Measurements from ENCODE around the gene MAPK8IP2.

The MAPK8IP2 gene

DNA sequence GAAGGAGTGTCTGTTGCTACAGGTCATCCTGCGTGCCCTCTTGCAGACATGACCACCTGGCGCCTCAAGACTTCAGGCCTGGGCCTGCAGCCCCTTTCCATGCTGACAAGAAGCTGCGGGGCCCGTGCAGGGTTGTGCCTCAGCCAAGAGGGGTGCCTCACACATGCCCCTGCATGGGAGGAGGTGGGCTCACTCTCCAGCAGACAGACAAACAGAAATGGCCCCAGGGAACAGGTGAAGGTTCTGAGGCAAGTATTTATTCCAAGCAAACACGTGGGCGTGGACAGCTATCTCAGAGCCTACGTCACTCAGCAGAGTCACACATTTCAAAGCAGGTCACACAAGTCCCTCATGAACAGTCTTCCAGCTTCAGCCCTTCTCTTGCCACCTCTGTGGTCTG, 32.0 kb upstream of the MAPK8IP2 start:
- H3K9me3 ChIP-seq (ENCODE audit: control insufficient read depth, insufficient read depth, low read depth, low read length) = no peaks in the 10 kb centered on the region
- TF ChIP-seq, protein P1, sequence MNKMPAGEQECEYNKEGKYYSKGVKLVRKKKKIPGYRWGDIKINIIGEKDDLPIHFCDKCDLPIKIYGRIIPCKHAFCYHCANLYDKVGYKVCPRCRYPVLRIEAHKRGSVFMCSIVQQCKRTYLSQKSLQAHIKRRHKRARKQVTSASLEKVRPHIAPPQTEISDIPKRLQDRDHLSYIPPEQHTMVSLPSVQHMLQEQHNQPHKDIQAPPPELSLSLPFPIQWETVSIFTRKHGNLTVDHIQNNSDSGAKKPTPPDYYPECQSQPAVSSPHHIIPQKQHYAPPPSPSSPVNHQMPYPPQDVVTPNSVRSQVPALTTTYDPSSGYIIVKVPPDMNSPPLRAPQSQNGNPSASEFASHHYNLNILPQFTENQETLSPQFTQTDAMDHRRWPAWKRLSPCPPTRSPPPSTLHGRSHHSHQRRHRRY (tag by site-specific recombination; IDR thresholded peaks at IDR 0.05) = no peak
- no peak for TF ChIP-seq ZNF707 (tag by site-specific recombination; IDR thresholded peaks at IDR 0.05)
- TF ChIP-seq ZNF132 (tag by site-specific recombination; IDR thresholded peaks at IDR 0.05; ENCODE audit: borderline replicate concordance) = no peak
- no peak for TF ChIP-seq ZNF24 (tag by site-specific recombination; IDR thresholded peaks at IDR 0.05)
- TF ChIP-seq, protein P2, sequence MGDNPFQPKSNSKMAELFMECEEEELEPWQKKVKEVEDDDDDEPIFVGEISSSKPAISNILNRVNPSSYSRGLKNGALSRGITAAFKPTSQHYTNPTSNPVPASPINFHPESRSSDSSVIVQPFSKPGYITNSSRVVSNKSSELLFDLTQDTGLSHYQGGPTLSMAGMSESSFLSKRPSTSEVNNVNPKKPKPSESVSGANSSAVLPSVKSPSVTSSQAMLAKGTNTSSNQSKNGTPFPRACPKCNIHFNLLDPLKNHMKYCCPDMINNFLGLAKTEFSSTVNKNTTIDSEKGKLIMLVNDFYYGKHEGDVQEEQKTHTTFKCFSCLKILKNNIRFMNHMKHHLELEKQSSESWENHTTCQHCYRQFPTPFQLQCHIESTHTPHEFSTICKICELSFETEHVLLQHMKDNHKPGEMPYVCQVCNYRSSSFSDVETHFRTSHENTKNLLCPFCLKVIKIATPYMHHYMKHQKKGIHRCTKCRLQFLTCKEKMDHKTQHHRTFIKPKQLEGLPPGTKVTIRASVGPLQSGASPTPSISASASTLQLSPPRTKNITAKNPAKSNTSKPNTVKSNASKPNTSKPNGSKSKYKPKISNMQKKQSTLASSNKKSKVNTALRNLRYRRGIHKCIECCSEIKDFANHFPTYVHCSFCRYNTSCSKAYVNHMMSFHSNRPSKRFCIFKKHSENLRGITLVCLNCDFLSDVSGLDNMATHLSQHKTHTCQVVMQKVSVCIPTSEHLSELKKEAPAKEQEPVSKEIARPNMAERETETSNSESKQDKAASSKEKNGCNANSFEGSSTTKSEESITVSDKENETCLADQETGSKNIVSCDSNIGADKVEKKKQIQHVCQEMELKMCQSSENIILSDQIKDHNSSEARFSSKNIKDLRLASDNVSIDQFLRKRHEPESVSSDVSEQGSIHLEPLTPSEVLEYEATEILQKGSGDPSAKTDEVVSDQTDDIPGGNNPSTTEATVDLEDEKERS (tag by site-specific recombination; IDR thresholded peaks at IDR 0.05) = no peak
- no peak for TF ChIP-seq ZNF777 (tag by site-specific recombination; IDR thresholded peaks at IDR 0.05; ENCODE audit: borderline replicate concordance)
- TF ChIP-seq YY2 (tag by site-specific recombination; IDR thresholded peaks at IDR 0.05) = no peak
- TF ChIP-seq ZNF521 (tag by site-specific recombination; IDR thresholded peaks at IDR 0.05) = no peak
- H3K4me1 ChIP-seq (ENCODE audit: control insufficient read depth, insufficient read depth, low read length) = no peaks in the 10 kb centered on the region
- ChIA-PET CTCF (interaction anchor here (0.7 kb wide), 1 partner anchor 786 kb away, joined by 5 read pairs; no protein-coding TSS in a partner anchor), POLR2A (interaction anchor here (1.8 kb wide), 1 partner anchor 43 kb away, joined by 8 read pairs; the partner anchor contains the start of gene SCO2)
- H3K36me3 ChIP-seq (ENCODE audit: control insufficient read depth in 2 of 2, insufficient read depth in 1 of 2, low read length in 2 of 2) = peaks cover 34 to 63% of the 10 kb centered on the region in 2 experiments
- no peak overlapping the region for H3K27ac ChIP-seq (ENCODE audit: extremely low read depth, low read depth, low read length)
- no peak overlapping the region for H3K4me3 ChIP-seq (ENCODE audit: low read depth, low read length)

DNA sequence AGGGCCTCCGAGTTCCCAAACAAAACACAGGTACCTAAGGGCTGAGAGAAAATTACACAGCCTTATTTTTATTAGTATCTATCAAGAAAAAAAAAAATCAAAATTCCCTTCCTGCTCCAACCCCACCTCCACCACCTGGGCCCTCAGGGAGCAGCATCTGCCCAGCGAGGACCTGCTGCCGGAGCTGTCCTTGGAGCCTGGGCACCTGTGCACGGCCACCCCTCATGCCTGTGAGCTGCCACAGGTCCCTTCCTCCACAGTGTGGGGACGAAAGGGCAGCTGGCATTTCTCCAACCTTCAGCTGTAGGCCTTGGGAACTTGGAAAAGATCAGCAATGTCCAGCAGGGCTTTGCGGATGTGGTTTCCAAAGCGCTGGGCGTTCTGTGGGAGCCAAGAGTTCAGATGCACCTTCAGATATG, 31.5 kb upstream of the MAPK8IP2 start:
- H3K4me1 ChIP-seq (ENCODE audit: control insufficient read depth, insufficient read depth, low read length) = no peaks in the 10 kb centered on the region

More for the DNA sequence above, 31.5 kb upstream of the MAPK8IP2 start:
- TF ChIP-seq, protein P2 (tag by site-specific recombination; IDR thresholded peaks at IDR 0.05) = no peak
- no peak for TF ChIP-seq ZNF48 (tag by site-specific recombination; IDR thresholded peaks at IDR 0.05)
- TF ChIP-seq, protein P3, sequence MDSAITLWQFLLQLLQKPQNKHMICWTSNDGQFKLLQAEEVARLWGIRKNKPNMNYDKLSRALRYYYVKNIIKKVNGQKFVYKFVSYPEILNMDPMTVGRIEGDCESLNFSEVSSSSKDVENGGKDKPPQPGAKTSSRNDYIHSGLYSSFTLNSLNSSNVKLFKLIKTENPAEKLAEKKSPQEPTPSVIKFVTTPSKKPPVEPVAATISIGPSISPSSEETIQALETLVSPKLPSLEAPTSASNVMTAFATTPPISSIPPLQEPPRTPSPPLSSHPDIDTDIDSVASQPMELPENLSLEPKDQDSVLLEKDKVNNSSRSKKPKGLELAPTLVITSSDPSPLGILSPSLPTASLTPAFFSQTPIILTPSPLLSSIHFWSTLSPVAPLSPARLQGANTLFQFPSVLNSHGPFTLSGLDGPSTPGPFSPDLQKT (IDR thresholded peaks at IDR 0.05; ENCODE audit: borderline replicate concordance, low read depth, low read length) = no peak
- H3K4me3 ChIP-seq (ENCODE audit: low read depth, low read length) = no peak overlapping the region
- peaks cover 34 to 67% of the 10 kb centered on the region in 2 experiments for H3K36me3 ChIP-seq (ENCODE audit: control insufficient read depth in 2 of 2, insufficient read depth in 1 of 2, low read length in 2 of 2)
- no peaks in the 10 kb centered on the region for H3K9me3 ChIP-seq (ENCODE audit: control insufficient read depth, insufficient read depth, low read depth, low read length)
- no peak overlapping the region for H3K27ac ChIP-seq (ENCODE audit: extremely low read depth, low read depth, low read length)
- ChIA-PET CTCF (interaction anchor here (0.6 to 0.9 kb wide), 3 partner anchors 10 to 787 kb away, joined by 3 to 5 read pairs (median 3); no protein-coding TSS in a partner anchor), POLR2A (interaction anchor here (1.8 kb wide), 1 partner anchor 44 kb away, joined by 8 read pairs; the partner anchor contains the start of gene SCO2)
